GM12872 (cell line): Measurements from ENCODE around the gene GGNBP2.

Source experiments
- TF ChIP-seq, protein P1 (sequence below): IDR thresholded peaks from 3 replicates; pipeline ENCODE4 v1.5.1; 2011; ENCODE audit warnings: low read depth, mild to moderate bottlenecking, low read length, moderate library complexity; ENCODE audit not compliant: insufficient read depth

The GGNBP2 gene

GRCh38 chr17:36609498-36609862 lies 64.8 kb downstream of the GGNBP2 start:
- TF ChIP-seq, protein P1, sequence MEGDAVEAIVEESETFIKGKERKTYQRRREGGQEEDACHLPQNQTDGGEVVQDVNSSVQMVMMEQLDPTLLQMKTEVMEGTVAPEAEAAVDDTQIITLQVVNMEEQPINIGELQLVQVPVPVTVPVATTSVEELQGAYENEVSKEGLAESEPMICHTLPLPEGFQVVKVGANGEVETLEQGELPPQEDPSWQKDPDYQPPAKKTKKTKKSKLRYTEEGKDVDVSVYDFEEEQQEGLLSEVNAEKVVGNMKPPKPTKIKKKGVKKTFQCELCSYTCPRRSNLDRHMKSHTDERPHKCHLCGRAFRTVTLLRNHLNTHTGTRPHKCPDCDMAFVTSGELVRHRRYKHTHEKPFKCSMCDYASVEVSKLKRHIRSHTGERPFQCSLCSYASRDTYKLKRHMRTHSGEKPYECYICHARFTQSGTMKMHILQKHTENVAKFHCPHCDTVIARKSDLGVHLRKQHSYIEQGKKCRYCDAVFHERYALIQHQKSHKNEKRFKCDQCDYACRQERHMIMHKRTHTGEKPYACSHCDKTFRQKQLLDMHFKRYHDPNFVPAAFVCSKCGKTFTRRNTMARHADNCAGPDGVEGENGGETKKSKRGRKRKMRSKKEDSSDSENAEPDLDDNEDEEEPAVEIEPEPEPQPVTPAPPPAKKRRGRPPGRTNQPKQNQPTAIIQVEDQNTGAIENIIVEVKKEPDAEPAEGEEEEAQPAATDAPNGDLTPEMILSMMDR, result no peak; the same call in 2 of the 3 replicates

DNA sequence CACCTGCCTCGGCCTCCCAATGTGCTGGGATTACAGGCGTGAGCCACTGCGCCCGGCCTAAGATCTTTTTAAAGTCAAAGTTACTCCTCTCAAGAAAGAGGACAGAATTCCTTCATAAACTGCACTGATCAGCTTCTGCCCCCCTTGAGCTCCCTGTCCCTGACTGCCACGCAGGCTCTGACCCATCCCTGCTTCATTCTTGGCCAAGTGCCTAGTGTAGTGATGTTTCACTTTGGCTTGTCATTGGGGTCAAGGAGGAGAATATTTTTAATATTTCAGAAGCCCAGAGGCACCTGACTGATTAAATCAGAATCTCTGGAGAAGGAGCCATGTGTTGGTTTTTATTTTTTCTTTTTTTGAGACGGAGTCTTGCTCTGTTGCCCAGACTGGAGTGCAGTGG lies 65.8 kb downstream of the GGNBP2 start:
- TF ChIP-seq, protein P1, result no peak

DNA sequence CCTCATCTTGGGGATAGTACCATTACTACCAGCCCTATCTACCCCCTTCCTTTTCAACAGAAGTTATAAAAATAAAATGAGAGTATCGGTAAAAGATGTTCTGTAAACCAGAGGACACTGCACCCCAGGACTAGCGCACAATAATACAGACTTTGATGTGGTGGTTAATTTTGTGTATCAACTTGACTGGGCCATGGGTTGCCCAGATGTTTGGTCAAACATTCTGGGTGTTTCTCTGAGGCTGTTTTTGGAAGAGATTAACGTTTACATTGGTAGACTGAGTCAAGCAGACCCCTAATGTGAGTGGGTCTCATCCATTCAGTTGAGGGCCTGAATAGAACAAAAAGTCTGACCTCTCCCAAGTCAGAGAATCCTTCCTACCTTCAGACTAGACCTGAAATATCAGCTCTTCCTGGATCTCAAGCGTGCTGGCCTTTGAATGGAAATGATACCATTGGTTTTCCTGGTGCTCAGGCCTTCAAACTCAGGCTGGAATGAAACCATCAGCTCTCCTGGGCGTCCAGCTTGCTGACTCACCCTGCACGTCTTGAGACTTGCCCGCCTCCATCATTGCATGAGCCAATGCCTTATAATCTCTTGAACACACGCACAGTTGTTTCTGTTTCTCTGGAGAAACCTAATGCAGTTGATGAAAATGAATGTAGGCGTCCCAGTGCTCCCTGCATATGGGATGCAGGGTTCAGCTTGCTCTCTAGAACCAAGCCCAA lies 66.8 kb downstream of the GGNBP2 start:
- TF ChIP-seq, protein P1, result no peak

DNA sequence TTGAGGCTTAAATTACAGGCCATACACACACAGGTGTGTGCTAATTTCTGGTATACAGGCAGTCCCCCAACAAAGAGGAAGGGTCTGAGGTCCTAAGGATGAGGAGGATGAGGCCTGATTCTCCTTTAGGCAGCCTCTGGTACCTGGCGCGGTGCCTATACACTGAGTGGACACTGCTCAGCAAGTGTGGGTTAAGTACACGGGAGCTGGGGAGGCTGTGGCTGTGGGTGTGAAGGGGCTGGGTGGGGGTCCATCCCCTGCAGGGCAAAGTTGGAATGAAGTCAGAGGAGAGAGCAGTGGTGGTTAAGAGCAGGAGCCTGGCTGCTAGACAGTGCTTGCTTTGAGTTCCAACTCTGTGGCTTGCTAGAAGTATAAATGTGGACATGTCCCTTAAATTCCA lies 67.6 kb downstream of the GGNBP2 start:
- TF ChIP-seq, protein P1, result no peak

GRCh38 chr17:36613155-36613554 lies 68.4 kb downstream of the GGNBP2 start:
- TF ChIP-seq, protein P1, result no peak

DNA sequence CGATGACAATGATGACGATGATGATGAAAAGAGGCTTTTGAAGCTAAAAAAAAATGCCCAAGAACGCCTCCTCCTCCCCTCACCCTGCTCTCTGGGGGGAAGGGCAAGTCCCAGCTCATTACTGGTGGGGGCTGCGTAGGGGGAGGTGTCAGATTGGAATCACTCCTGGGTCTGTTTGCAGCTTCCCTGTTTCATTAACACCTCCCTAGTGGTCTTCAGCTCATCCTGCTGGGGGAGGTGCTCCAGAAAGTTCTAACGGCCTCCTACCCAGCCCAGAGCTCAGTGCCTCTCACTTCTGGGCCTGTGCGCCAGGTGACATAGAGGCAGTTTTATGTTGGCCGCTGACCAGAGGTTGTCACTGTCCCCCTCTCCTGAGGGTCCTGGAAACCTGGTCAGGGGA lies 69.4 kb downstream of the GGNBP2 start:
- TF ChIP-seq, protein P1, result no peak

GRCh38 chr17:36614933-36615332 lies 70.2 kb downstream of the GGNBP2 start:
- TF ChIP-seq, protein P1, result no peak
